H9 (cell line): ENCODE data around the gene AMN. TPM values are rescaled to one million over a fixed set of nuclear protein-coding genes. Genes with fewer than 3 reads are reported as not detected.

Experiments used
- DNase-seq: peaks from one replicate; pipeline ENCODE4 v3.0.0-alpha.2; 2017
- H2AFZ ChIP-seq: one replicate; pipeline ENCODE4 v1.6.1; 2013; ENCODE audit warnings: mild to moderate bottlenecking, low read length, control low read depth, moderate library complexity
- H2AK5ac ChIP-seq: 2 replicates; pipeline ENCODE4 v1.6.1; 2013; ENCODE audit warnings: low read length, control low read depth, mixed read lengths; ENCODE audit not compliant: insufficient read length
- H2BK120ac ChIP-seq: one replicate; pipeline ENCODE4 v1.6.1; 2013; ENCODE audit warnings: low read depth, mild to moderate bottlenecking, low read length, control low read depth, inconsistent platforms; ENCODE audit not compliant: poor library complexity, severe bottlenecking
- H2BK12ac ChIP-seq: 2 replicates; pipeline ENCODE4 v1.6.1; 2013; ENCODE audit warnings: low read length, control low read depth, mixed read lengths, low read depth; ENCODE audit not compliant: insufficient read length
- H2BK15ac ChIP-seq: 2 replicates; pipeline ENCODE4 v1.6.1; 2013; ENCODE audit warnings: low read depth, low read length, control low read depth
- H2BK20ac ChIP-seq: one replicate; pipeline ENCODE4 v1.6.1; 2013; ENCODE audit warnings: low read depth, mild to moderate bottlenecking, low read length, control low read depth, inconsistent platforms; ENCODE audit not compliant: poor library complexity, severe bottlenecking
- H2BK5ac ChIP-seq: 2 replicates; pipeline ENCODE4 v1.6.1; 2013; ENCODE audit warnings: low read length, control low read depth, mixed read lengths; ENCODE audit not compliant: insufficient read length
- H3K14ac ChIP-seq: 2 replicates; pipeline ENCODE4 v1.6.1; 2013; ENCODE audit warnings: low read length, control low read depth; ENCODE audit not compliant: insufficient read depth
- H3K18ac ChIP-seq: 2 replicates; pipeline ENCODE4 v1.6.1; 2013; ENCODE audit warnings: low read depth, mild to moderate bottlenecking, mixed read lengths, low read length, control low read depth; ENCODE audit not compliant: insufficient read length
- H3K23ac ChIP-seq: 2 replicates; pipeline ENCODE4 v1.6.1; 2013; ENCODE audit warnings: low read length, control low read depth, mixed read lengths, low read depth; ENCODE audit not compliant: insufficient read length
- H3K23me2 ChIP-seq: 2 replicates; pipeline ENCODE4 v1.6.1; 2013; ENCODE audit warnings: low read depth, mild to moderate bottlenecking, mixed read lengths, low read length, control low read depth; ENCODE audit not compliant: insufficient read length, poor library complexity, severe bottlenecking
- H3K27ac ChIP-seq: 2 replicates; pipeline ENCODE4 v1.5.1; 2013; ENCODE audit warnings: low read length, control low read depth, mixed read lengths, low read depth; ENCODE audit not compliant: insufficient read length
- H3K27me3 ChIP-seq: 2 replicates; pipeline ENCODE4 v1.6.1; 2013; ENCODE audit warnings: low read length, control low read depth, inconsistent platforms; ENCODE audit not compliant: insufficient read depth
- H3K4ac ChIP-seq: 2 replicates; pipeline ENCODE4 v1.6.1; 2013; ENCODE audit warnings: low read depth, mild to moderate bottlenecking, control low read depth, inconsistent platforms, low read length, moderate library complexity
- H3K4me1 ChIP-seq: 2 replicates; pipeline ENCODE4 v1.6.1; 2013; ENCODE audit warnings: low read length, control low read depth, inconsistent platforms; ENCODE audit not compliant: insufficient read depth
- H3K4me2 ChIP-seq: 2 replicates; pipeline ENCODE4 v1.6.1; 2013; ENCODE audit warnings: low read length, control low read depth, mixed read lengths; ENCODE audit not compliant: insufficient read length, insufficient read depth
- H3K56ac ChIP-seq: 2 replicates; pipeline ENCODE4 v1.6.1; 2013; ENCODE audit warnings: low read depth, mild to moderate bottlenecking, mixed read lengths, low read length, control low read depth; ENCODE audit not compliant: insufficient read length
- H3K79me1 ChIP-seq: 2 replicates; pipeline ENCODE4 v1.6.1; 2013; ENCODE audit warnings: low read depth, mild to moderate bottlenecking, moderate library complexity, low read length, control low read depth, inconsistent platforms; ENCODE audit not compliant: insufficient read depth, poor library complexity, severe bottlenecking
- H3K79me2 ChIP-seq: 2 replicates; pipeline ENCODE4 v1.6.1; 2013; ENCODE audit warnings: low read length, control low read depth, inconsistent platforms; ENCODE audit not compliant: insufficient read depth
- H3K9ac ChIP-seq: 2 replicates; pipeline ENCODE4 v1.6.1; 2013; ENCODE audit warnings: low read length, control low read depth, mixed read lengths; ENCODE audit not compliant: insufficient read length; ENCODE audit errors: extremely low read depth
- H3K9me3 ChIP-seq: one replicate; pipeline ENCODE4 v1.6.1; 2013; ENCODE audit warnings: low read depth, low read length, inconsistent platforms; ENCODE audit not compliant: control insufficient read depth
- H3T11ph ChIP-seq: one replicate; pipeline ENCODE4 v1.6.1; 2013; ENCODE audit warnings: mild to moderate bottlenecking, low read length, control low read depth, inconsistent platforms
- H4K20me1 ChIP-seq: one replicate; pipeline ENCODE4 v1.6.1; 2013; ENCODE audit not compliant: control insufficient read depth, insufficient read length, insufficient read depth
- H4K5ac ChIP-seq: 2 replicates; pipeline ENCODE4 v1.6.1; 2013; ENCODE audit warnings: low read depth, mild to moderate bottlenecking, mixed read lengths, low read length, control low read depth; ENCODE audit not compliant: insufficient read length
- H4K8ac ChIP-seq: replicated peaks from 2 replicates; pipeline ENCODE4 v1.6.1; 2013; ENCODE audit warnings: low read length, control low read depth, mixed read lengths, low read depth; ENCODE audit not compliant: insufficient read length
- H4K91ac ChIP-seq: 2 replicates; pipeline ENCODE4 v1.6.1; 2013; ENCODE audit warnings: low read depth, mild to moderate bottlenecking, moderate library complexity, mixed read lengths, low read length, control low read depth; ENCODE audit not compliant: insufficient read length
- H3K27ac Mint-ChIP-seq, 3 experiments: 2 replicates in 2 of 3; 3 replicates in 1 of 3; pipeline ENCODE4 v1.8.0; 2020 to 2021; ENCODE audit warnings: mixed read lengths in 3 of 3, mild to moderate bottlenecking in 1 of 3, moderate library complexity in 1 of 3
- H3K27me3 Mint-ChIP-seq: 2 replicates; pipeline ENCODE4 v1.8.0; 2021; ENCODE audit warnings: low read depth, mild to moderate bottlenecking, moderate library complexity, mixed read lengths
- H3K36me3 Mint-ChIP-seq, 3 experiments: 2 replicates in 2 of 3; 3 replicates in 1 of 3; pipeline ENCODE4 v1.8.0; 2020 to 2021; ENCODE audit warnings: low read depth in 3 of 3, mixed read lengths in 3 of 3; ENCODE audit not compliant: insufficient read depth in 1 of 3
- H3K4me1 Mint-ChIP-seq, 2 experiments: 2 replicates each; pipeline ENCODE4 v1.8.0; 2020; ENCODE audit warnings: mixed read lengths in 2 of 2
- H3K4me3 Mint-ChIP-seq, 2 experiments: 2 replicates in 1 of 2; 3 replicates in 1 of 2; pipeline ENCODE4 v1.8.0; 2020 to 2021; ENCODE audit warnings: mild to moderate bottlenecking in 2 of 2, mixed read lengths in 2 of 2, moderate library complexity in 1 of 2
- H3K9me3 Mint-ChIP-seq, 2 experiments: 2 replicates in 1 of 2; 3 replicates in 1 of 2; pipeline ENCODE4 v1.8.0; 2020; ENCODE audit warnings: mild to moderate bottlenecking in 2 of 2, mixed read lengths in 2 of 2, moderate library complexity in 1 of 2
- CTCF ChIP-seq: fragments of 200-600 bp; sonication (generic); conservative IDR thresholded peaks from 3 replicates; pipeline ENCODE4 v1.8.0; 2021; ENCODE audit warnings: antibody characterized with exemption, mild to moderate bottlenecking
- WGBS: extraction: QIAGEN DNeasy Blood & Tissue Kit; methylation state at CpG from one replicate; pipeline ENCODE4 v1.1.7; 2013; ENCODE audit warnings: missing lambda C conversion rate, low lambda C conversion rate, mixed read lengths; ENCODE audit not compliant: insufficient read length; ENCODE audit errors: extremely low coverage; 5-methylcytosine and 5-hydroxymethylcytosine counted together
- total RNA-seq: library from RNA; stranded (reverse); gene quantifications from 2 replicates; pipeline ENCODE4 v1.2.1, GENCODE V29; 2021

AMN gene
- total RNA-seq, 1 experiment from 2014 or later: 1.9 TPM

GRCh38 chr14:102958461-102958860, 36.0 kb downstream of the AMN start:
- Histone ChIP-seq H2BK12ac (no peak overlapping the region), H3K56ac (no peak overlapping the region), H3T11ph (no peak overlapping the region), H3K4me1 (no peaks in the 10 kb centered on the region), H3K23me2 (no peaks in the 10 kb centered on the region), H2BK20ac (no peak overlapping the region), H2BK5ac (no peak overlapping the region), H2AK5ac (no peak overlapping the region), H4K8ac (no peak overlapping the region), H3K4me2 (no peak overlapping the region), H2BK120ac (no peak overlapping the region), H3K27ac (no peak overlapping the region), H4K20me1 (no peaks in the 10 kb centered on the region), H2AFZ (no peak overlapping the region), H4K91ac (no peak overlapping the region), H3K18ac (no peak overlapping the region), H3K23ac (no peak overlapping the region), H3K4ac (no peak overlapping the region), H2BK15ac (no peak overlapping the region), H3K9ac (no peak overlapping the region), H3K9me3 (no peaks in the 10 kb centered on the region), H3K14ac (no peak overlapping the region), H3K27me3 (no peaks in the 10 kb centered on the region), H3K79me2 (no peaks in the 10 kb centered on the region), H3K79me1 (no peaks in the 10 kb centered on the region), H4K5ac (no peak overlapping the region)
- DNase-seq: no peak
- no peaks in the 10 kb centered on the region for H3K27me3 Mint-ChIP-seq
- no peak overlapping the region for H3K4me3 Mint-ChIP-seq
- no peak overlapping the region for H3K27ac Mint-ChIP-seq
- no CpG with 5 or more reads among the region's 10 CpGs for WGBS
- no peak for TF ChIP-seq CTCF
- H3K36me3 Mint-ChIP-seq: peaks cover 32 to 88% (median 86%) of the 10 kb centered on the region in 3 experiments; a peak in 6 of 7 replicates
- no peaks in the 10 kb centered on the region for H3K9me3 Mint-ChIP-seq
- peaks cover 0 to 6% of the 10 kb centered on the region in 2 experiments; a peak in 1 of 4 replicates for H3K4me1 Mint-ChIP-seq
